ENCODE measurements around the gene CRTC3. TPM values are rescaled to one million over a fixed set of nuclear protein-coding genes. Genes with fewer than 3 reads are reported as not detected.
"Not testable (repeated sequence)": the region's sequence is repeated elsewhere in the genome, so short reads cannot be mapped to it uniquely, and the experiment has no call there.

Gene CRTC3
- total RNA-seq, 1 experiment from 2014 or later = 7.3 TPM

DNA sequence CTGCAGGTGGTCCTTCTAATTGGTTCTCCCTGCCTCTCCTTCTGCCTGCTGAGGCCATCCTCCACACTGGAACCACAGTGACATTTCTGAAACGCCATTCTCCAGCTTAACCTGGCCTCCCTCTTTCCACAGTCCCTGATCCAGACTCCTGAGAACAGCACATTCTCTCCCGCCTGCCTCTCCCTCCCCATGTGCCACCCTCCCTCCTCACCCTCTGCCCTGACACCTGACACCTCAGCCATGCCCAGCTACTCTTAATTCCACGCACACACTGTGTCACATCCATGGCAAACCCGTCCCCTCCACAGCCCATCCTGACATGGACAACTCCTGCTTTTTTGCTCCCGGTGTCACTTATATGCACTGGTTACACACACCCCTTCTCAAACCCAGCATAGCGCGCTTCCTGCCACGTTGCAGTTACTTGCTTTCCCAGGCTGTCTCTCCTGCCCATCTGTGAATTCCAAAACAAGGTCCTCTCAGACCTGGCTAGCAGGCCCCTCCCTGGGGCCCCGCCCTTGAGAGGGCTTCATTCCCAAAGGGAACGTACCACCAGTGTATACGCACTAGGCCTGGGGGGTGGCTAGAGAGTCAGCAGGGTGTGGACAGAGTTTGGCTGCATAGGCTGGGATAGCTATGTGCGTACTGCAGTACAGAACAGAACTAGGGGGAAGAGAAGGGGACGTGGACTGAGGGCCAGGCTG, 94.7 kb downstream of the CRTC3 start:
- DNase-seq (ENCODE audit: low spot score) = no peak

DNA sequence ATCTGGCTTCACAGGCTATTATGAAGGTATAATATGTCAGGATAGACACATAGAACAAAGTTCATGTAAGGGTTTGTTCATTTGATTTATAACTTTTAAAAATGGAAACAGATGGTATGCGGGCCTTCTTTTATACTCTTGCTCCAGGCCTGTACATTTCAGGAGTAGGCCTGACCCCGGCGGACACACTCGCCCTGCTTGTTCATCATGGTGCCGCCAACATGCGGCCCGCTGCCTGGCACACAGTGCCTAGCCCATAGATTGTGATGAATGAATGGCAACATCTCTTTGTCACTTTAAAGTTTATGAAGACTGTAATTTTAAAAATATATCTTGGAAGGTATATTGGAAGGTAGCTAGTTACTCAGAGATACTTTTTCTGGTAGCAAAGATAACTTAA, 95.3 kb downstream of the CRTC3 start:
- DNase-seq (ENCODE audit: low spot score) = no peak

DNA sequence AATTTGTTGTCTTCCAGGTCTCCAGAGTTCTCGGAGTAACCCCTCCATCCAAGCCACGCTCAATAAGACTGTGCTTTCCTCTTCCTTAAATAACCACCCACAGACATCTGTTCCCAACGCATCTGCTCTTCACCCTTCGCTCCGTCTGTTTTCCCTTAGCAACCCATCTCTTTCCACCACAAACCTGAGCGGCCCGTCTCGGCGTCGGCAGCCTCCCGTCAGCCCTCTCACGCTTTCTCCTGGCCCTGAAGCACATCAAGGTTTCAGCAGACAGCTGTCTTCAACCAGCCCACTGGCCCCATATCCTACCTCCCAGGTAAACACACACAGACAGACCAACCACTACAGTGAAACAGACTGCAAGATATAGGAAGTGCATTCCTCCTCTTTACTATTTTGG, 99.5 kb downstream of the CRTC3 start:
- no peak for DNase-seq (ENCODE audit: low spot score)

DNA sequence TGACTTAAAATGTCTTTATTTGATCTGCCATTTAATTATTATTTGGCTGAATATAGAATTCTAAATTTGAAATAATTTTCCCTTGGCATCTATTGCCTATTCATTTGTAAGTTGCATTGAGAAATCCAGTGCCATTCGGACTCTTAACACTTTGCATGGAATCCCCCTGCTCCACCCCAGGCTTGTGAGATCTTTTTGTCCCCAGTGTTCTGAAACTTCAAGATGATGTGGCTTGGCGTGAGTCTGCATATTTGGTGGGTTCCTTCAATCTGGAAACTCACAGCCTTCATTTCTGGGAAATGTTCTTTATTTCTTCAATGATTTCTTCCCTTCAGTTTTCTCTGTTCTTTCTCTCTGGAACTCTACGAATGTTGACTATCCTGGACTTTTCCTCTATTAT, 103.6 kb downstream of the CRTC3 start:
- no peak for DNase-seq (ENCODE audit: low spot score)

DNA sequence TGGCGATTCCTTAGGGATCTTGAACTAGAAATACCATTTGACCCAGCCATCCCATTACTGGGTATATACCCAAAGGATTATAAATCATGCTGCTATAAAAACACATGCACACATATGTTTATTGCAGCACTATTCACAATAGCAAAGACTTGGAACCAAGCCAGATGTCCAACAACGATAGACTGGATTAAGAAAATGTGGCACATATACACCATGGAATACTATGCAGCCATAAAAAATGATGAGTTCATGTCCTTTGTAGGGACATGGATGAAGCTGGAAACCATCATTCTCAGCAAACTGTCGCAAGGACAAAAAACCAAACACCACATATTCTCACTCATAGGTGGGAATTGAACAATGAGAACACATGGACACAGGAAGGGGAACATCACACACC, 107.3 kb downstream of the CRTC3 start:
- DNase-seq (ENCODE audit: low spot score) = not testable (repeated sequence)

DNA sequence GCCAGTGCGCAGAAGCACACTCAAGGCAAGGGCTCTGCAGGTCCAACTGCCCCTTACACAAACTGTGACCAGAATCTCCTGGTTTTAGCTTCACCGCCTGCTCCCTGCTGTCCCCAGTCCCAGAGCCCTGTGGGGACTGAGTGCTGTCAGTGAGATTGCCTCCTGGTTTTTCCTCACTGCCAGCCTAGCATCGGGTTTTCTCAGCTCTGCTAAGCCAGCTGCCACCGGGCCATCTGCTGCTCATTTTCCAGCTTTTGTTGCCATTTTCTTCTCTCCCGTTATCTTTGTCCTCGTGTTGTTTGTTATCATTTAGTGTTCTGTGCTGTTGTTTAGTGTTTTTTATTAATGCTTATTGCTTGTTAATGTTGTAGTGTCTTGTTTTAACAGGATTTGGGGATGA, 108.0 kb downstream of the CRTC3 start:
- no peak for DNase-seq (ENCODE audit: low spot score)

DNA sequence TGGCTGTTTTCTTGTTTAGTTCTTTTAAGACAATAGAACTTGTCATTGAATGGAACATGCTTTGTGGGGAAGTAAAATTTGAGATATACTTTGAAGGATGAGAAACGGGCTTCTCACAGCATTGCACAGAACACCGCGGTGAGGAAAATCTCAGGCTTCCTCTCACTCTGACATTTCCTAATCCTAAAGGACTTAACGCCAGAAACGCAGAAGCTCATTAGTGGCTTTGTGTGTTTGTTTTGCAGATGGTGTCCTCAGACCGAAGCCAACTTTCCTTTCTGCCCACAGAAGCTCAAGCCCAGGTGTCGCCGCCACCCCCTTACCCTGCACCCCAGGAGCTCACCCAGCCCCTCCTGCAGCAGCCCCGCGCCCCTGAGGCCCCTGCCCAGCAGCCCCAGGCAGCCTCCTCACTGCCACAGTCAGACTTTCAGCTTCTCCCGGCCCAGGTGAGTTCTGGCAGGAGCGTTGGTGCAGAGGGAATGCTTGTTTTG, 108.5 kb downstream of the CRTC3 start:
- DNase-seq (ENCODE audit: low spot score) = no peak

DNA sequence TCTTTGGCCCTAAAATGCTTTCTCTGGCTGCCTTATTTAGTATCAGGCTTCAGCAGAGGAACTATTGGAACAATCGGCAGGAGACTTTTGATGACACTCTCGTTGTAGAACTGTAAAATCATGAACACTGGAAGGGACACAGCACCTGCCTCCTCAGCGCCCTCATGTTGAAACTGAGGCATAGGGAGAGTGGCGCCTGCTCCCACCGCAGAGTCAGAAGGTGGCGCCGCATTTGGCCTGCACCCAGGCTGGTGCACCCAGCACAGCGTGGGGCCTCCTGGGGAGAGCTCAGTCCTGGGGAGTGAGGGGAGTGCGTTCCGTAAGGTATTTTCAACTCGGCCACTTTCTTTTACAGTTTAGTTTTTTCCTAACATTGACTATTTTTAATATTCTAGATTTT, 109.2 kb downstream of the CRTC3 start:
- no peak for DNase-seq (ENCODE audit: low spot score)

DNA sequence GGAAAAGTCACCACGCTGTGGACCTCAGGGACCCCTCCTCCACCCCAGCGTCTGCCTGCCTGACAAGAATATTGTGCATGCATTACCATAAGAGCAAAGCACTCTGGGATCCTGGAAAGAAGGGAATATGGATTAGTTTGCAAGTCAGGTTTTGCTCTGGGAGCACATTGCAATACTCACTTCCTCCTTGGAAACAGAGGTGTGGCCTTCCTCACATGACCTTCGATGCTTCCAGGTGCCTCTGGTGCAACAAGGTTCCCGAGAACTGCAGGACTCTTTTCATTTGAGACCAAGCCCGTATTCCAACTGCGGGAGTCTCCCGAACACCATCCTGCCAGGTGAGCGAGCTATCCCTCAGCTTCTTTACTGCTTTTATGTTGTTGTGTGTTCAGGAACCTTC, 111.1 kb downstream of the CRTC3 start:
- no peak for DNase-seq (ENCODE audit: low spot score)

DNA sequence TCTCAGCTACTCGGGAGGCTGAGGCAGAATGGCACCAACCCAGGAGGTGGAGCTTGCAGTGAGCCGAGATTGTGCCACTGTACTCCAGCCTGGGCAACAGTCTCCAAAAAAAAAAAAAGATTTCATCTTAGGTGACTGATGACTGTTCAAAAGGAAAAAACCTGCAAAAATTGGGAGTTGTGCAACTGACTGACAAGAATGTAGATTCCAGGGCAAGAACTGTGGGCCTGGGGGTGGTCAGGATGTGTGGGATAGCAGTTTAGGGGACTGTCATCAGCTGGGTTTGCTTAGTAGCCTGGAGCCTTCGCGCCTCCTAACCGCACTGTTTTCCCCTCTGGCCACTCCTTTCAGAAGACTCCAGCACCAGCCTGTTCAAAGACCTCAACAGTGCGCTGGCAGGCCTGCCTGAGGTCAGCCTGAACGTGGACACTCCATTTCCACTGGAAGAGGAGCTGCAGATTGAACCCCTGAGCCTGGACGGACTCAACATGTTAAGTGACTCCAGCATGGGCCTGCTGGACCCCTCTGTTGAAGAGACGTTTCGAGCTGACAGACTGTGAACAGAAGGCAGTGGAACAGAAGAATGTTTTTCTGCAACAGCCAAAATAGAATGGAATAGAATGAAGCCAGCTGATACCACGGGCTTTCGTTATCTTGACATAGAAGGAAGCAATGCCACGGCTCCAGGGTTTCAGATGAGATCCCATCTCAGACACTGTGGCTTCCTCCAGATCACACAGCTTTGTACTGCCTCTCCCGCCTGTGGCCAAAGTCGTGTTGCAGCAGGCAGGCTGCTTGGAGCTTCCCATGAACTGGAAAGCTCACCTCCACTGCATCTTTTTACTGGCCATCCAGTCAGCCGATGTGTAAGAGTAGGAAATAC, 112.1 kb downstream of the CRTC3 start:
- DNase-seq (ENCODE audit: low spot score) = no peak

DNA sequence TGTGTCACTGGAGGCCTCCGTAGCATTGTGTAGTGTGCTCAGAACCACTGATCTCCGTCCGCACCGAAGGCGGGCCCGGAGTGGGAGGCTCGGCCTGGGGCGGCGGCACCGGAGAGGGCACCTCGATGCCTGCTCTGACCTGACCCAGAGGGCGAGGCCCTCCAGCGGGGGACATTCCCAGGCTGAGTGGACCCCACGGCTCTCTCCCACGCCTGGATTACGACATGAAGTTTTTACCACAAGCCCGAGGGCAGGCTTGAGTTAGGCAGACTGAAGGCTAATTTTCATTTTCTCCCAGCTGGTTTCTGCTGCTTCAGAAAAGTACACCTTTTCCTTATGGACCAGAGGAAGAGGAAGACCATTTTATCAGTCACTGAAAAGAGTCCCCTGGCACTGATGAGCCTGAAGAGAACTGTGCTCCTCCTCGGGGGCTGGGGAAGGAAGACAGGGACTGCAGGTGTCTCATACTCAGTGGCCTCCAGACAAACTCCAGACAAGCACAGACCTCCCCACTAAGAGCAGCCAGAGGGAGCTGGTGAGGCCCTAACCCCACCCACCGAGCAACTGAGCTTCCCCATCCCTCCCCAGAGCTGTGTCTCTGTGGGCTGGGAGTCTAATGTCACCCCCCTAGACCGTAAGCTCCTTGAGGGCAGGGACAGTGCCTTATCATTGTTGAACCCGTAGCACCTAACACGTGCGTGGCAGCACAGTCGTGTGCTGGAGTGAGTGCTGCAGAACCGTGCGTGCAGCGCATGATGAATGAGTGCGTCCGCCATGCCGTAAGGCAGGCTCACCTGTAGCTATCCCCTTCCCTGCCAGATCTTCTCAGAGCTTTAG, 113.0 kb downstream of the CRTC3 start:
- no peak for DNase-seq (ENCODE audit: low spot score)

DNA sequence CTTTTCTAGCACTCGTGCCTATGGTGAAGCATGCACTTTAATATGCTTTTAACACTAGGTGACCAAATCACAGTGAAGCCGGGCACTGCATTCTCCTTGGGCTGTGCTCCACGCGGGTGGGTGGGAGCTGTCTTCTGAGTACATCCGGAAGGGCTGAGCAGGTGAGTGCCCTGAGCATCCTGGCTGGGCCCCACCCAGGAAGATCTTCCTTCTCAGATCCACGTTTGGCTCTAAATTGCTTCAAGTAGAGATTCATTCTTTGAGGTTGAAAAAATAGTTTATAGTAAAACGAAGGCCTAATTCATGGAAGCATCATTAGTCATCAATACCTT, 113.5 kb downstream of the CRTC3 start:
- DNase-seq (ENCODE audit: low spot score) = no peak

DNA sequence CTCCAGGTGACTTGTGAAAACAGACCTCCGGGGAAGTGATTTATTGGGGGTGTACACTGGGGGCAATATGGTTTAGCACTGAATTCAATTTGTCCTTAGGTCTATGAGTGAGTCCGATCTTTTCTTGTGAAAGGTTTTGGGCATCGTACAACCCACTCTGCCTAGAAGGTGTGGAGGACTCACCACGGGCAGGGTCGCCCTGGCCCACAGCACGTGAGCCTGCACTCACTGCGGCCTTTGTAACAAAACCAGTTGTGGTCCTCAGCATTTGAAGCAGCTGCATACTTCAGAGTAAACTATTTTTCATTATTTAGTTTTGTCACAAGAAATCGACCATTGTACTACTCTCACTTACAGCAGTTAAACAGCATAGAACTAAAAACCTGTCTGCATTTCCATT, 114.8 kb downstream of the CRTC3 start:
- DNase-seq (ENCODE audit: low spot score) = no peak

DNA sequence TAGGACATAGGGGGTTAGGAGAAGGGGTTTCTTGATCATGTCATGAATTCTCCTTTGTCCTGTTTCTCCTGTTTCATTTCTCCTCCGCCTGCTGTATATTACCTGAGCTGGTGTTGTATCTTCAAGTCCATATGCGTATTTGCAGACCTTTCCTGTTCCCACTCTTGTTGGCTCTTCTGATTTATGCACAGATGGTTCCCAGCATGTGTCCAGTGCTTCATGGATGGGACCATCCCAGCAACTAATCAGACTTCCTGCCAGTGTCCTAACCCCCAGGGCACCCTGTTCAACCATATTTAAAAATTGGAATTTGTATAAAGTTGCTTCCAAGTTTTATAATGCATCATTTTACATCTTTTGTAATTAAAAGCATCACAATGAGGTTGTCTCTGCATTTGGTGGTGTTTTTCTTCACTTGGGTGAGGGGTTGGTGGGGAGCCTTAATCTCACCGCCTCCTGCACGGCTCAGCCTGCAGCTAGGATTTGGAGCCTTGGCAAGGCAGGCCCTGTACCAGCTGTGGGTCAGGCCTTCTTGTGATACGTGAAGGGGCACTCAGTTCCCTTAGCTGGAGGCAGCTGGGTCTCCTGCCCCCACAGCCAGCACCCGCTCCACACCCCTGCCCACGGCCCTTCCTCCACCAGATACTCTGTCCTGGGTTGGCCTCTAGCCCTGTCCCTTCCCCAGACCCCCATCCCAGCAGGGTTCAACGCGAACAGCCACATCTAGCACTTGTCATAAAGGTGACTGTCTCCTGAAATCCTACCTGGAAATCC, 115.4 kb downstream of the CRTC3 start:
- no peak for DNase-seq (ENCODE audit: low spot score)

DNA sequence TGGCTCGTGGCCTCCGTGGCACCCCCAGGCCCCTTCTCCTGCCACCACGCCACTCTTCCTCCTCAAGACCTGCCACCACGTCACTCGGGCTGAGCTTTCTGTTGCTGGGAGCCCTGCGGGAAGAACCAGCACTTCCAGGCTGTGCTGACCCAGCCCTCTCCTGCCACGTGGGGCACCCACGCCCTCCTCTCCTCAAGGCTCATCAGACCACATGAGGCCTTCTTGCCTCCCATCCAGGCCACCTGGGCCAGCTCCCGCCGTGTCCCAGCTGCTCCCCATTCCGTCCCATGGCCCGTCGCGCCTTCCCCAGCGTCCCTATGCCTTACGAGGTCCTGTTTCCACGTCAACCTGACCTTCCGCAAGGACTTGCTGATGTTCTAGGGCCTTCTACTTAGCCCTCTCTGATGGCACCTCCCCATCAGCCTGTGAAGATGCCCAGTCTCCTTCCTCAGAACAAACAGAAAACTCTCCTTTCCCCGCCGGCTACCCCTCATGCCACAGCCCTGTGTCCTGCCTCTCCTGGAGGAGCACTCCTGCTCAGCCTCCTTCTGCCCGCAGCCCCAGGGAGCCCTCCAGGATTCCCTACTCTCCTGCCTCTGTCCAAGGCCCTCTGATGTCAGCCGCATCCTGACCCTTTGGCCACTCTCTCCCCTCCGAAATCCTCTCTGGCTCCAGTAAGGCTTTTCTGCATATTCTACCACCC, 116.3 kb downstream of the CRTC3 start:
- DNase-seq (ENCODE audit: low spot score) = peak; percentile 41

DNA sequence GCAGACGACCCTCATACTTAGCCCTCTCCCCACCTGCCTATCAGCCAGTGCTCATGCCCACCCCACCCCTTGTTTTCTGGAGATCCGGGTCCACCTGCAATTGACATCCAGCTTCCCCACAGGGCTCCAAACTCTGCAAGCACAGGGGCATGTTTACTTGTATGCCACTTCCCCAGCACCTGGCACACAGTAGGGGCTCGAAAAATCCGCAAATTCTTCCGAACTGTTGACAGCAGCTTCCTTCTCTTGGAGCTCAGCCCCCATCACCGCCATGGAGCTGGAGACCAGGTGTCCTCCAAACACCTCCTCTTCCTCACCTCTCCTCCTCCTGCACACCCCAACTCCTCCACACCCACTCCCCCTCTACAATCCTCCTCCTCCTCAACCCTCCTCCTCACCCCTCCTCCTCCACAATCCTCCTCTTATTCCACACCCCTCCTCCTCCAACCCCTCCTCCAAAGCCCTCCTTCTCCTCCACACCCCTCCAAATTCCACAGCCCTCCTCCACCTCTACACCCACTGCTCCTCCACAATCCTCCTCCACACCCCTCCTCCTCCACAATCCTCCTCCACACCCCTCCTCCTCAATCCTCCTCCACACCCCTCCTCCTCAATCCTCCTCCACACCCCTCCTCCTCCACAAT, 117.1 kb downstream of the CRTC3 start:
- DNase-seq (ENCODE audit: low spot score) = no peak

DNA sequence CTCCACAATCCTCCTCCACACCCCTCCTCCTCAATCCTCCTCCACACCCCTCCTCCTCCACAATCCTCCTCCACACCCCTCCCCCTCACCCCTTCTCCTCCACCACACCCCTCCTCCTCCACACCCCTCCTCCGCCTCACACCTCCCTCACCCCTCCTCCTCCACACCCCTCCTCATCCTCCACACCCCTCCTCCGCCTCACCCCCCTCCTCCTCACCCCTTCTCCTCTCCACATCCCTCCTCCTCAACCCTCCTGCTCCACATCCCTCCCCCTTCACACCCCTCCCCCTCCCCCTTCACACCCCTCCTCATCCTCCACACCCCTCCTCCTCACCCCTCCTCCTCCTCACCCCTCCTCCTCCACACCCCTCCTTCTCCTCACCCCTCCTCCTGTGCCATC, 117.6 kb downstream of the CRTC3 start:
- no peak for DNase-seq (ENCODE audit: low spot score)

DNA sequence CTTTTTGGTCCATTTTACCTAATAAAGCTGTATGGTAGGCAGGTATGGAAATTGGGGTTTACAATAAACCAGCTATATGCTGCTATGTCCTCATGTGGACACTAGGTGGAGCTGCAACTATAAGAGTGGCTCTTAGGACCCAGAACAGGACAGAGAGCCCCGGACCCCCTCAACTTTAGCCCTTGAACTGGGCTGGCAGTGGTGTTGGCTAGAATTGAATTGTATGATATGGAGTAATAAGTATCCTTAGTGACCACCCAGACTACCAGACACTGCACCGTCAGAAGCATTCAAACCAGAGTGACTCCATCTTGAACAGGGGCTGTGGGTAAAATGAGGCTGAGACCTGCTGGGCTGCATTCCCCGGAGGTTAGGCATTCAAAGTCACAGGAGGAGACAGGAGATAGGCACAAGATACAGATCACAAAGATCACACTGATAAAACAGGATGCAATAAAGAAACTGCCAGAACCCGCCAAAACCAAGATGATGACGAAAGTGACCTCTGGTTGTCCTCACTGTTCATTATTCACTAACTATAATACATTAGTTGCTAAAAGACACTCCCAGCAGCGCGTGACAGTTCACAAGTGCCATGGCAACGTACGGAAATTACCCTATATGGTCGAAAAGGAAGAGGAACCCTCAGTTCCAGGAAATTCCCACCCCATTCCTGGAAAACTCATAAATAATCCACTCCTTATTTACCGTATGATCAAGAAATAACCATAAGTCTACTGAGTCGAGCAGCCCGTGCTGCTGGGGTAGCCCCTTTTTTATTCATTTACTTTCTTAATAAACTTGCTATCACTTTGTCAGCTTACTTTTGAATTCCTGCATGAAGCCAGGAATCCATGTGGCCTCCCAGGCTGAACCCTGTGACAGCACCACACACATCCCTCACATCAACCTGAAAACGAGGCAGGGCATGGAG, 118.7 kb downstream of the CRTC3 start:
- DNase-seq (ENCODE audit: low spot score) = peak; percentile 85
